Nephron progenitor cell (in vitro differentiated cells): ENCODE data around the gene FXYD2.
A peak's percentile ranks its signal among the peaks of the same experiment; 100 is the strongest.

ENCODE experiments used
- DNase-seq: peaks from one replicate; pipeline ENCODE4 v3.0.0; 2021
- H3K27ac Mint-ChIP-seq: 2 replicates; pipeline ENCODE4 v1.8.0; 2021; ENCODE audit warnings: mild to moderate bottlenecking, moderate library complexity, mixed read lengths
- H3K27me3 Mint-ChIP-seq: 2 replicates; pipeline ENCODE4 v1.8.0; 2021; ENCODE audit warnings: mild to moderate bottlenecking, low read depth, mixed read lengths; ENCODE audit not compliant: poor library complexity
- H3K36me3 Mint-ChIP-seq: 2 replicates; pipeline ENCODE4 v1.8.0; 2021; ENCODE audit warnings: low read depth, mixed read lengths
- H3K4me1 Mint-ChIP-seq: 2 replicates; pipeline ENCODE4 v1.8.0; 2021; ENCODE audit warnings: mixed read lengths
- H3K4me3 Mint-ChIP-seq: 2 replicates; pipeline ENCODE4 v1.8.0; 2021; ENCODE audit warnings: mild to moderate bottlenecking, moderate library complexity, mixed read lengths
- H3K9me3 Mint-ChIP-seq: 2 replicates; pipeline ENCODE4 v1.8.0; 2021; ENCODE audit warnings: mild to moderate bottlenecking, moderate library complexity, mixed read lengths
- CTCF ChIP-seq: fragments of 200-600 bp; sonication (generic); IDR thresholded peaks from 2 replicates; pipeline ENCODE4 v1.5.0; 2021; ENCODE audit warnings: antibody characterized with exemption

FXYD2 gene

GRCh38 chr11:117831661-117832415 is 7.3 kb upstream of the FXYD2 start:
- Mint-ChIP-seq H3K36me3 (no peaks in the 10 kb centered on the region), H3K4me3 (no peak overlapping the region), H3K27me3 (peaks cover 22% of the 10 kb centered on the region), H3K27ac (peak overlapping the region; percentile 50), H3K9me3 (no peaks in the 10 kb centered on the region), H3K4me1 (peaks cover 40% of the 10 kb centered on the region)
- TF ChIP-seq CTCF, result no peak
- no peak for DNase-seq

- TF ChIP-seq CTCF, result no peak
- no peak overlapping the region for H3K4me3 Mint-ChIP-seq
- no peaks in the 10 kb centered on the region for H3K9me3 Mint-ChIP-seq
- DNase-seq, result no peak
- peak overlapping the region; percentile 72 for H3K27ac Mint-ChIP-seq
- peaks cover 31% of the 10 kb centered on the region for H3K27me3 Mint-ChIP-seq
- peaks cover 34% of the 10 kb centered on the region for H3K4me1 Mint-ChIP-seq
- H3K36me3 Mint-ChIP-seq, result no peaks in the 10 kb centered on the region
Measured at GRCh38 chr11:117830674-117831351, 6.3 kb upstream of the FXYD2 start.

GRCh38 chr11:117830072-117830471 is 5.5 kb upstream of the FXYD2 start:
- H3K4me1 Mint-ChIP-seq, result peaks cover 34% of the 10 kb centered on the region
- peaks cover 32% of the 10 kb centered on the region for H3K27me3 Mint-ChIP-seq
- H3K9me3 Mint-ChIP-seq, result no peaks in the 10 kb centered on the region
- H3K36me3 Mint-ChIP-seq, result no peaks in the 10 kb centered on the region
- no peak for TF ChIP-seq CTCF
- no peak overlapping the region for H3K4me3 Mint-ChIP-seq
- DNase-seq, result no peak
- H3K27ac Mint-ChIP-seq, result no peak overlapping the region

- Mint-ChIP-seq H3K4me1 (peaks cover 35% of the 10 kb centered on the region), H3K4me3 (no peak overlapping the region), H3K27me3 (peaks cover 35% of the 10 kb centered on the region), H3K36me3 (no peaks in the 10 kb centered on the region), H3K27ac (no peak overlapping the region), H3K9me3 (no peaks in the 10 kb centered on the region)
- TF ChIP-seq CTCF, result no peak
- no peak for DNase-seq
Measured at GRCh38 chr11:117829369-117829725, 4.8 kb upstream of the FXYD2 start.

- Mint-ChIP-seq H3K27ac (no peak overlapping the region), H3K4me1 (peaks cover 38% of the 10 kb centered on the region), H3K27me3 (peaks cover 40% of the 10 kb centered on the region), H3K4me3 (no peak overlapping the region), H3K9me3 (no peaks in the 10 kb centered on the region), H3K36me3 (no peaks in the 10 kb centered on the region)
- TF ChIP-seq CTCF, result no peak
- no peak for DNase-seq
Measured at GRCh38 chr11:117828611-117829368, 4.2 kb upstream of the FXYD2 start.
